NCI-H128 (cell line): Measurements from ENCODE around the gene VGLL3.

Experiments
- DNase-seq: peaks from one replicate; lab custom pipeline; 2025; ENCODE audit not compliant: unreplicated experiment; lab: John Stamatoyannopoulos, UW

The VGLL3 gene

DNA sequence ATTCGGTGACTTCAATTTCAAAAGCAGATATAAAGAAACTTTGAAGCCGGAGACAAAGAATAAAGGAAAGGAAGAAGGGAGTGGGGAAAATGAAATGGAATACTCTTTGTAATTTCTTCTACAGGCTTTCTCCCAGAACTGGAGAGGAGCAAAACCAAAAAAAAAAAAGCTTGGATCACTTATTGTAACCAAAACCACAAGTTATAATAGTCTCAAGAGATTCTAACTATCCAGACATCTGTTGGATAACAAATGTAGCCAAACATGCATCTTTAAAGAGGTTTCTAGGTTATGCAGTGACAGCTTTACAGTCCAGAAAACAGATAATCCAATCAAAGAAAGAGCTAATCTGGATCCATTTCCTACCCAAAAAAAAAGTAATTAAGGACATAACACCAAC, 36.2 kb downstream of the VGLL3 start:
- no peak for DNase-seq

- DNase-seq = no peak
Observed at GRCh38 chr3:86954226-86954625, 36.7 kb downstream of the VGLL3 start.

- DNase-seq = no peak
Observed at GRCh38 chr3:86951322-86951721, 39.6 kb downstream of the VGLL3 start.

DNA sequence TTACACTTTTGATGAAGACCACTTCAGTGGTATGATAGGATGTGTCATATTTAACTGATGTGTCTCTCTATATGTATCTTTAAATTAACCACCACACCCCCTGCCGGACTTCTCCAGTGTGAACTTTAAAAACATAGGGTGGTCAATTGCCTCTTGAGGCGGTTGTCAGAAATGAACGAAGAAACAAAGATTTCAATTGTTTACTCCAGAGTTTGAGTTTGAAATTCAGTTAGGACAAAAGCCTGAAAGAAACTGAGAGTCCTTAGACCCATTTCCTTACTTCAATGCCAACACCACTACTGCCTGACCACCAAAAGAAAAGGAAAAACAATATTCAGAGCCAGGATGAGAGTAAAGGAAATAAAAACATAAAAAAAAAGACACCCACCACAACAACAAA, 40.2 kb downstream of the VGLL3 start:
- no peak for DNase-seq

- no peak for DNase-seq
Observed at GRCh38 chr3:86949850-86950249, 41.1 kb downstream of the VGLL3 start.

DNA sequence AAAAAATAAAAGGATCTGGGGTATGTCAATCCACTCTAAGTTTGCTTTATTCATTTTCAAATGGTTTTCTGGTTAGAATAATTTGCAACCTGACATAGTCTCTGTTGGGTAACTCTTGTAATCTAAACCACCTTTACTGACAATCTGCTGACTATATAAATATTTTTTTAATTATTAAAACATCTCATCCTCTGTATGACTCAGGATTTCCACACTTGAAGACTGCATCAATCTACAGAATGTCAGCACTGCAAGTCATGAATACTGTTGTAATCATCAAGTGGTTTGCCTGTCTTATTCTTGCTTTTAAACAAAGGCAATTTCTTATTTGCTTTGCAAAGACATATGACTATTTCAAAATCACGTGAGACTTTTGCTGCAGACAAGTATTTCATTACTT, 42.1 kb downstream of the VGLL3 start:
- DNase-seq = no peak

DNA sequence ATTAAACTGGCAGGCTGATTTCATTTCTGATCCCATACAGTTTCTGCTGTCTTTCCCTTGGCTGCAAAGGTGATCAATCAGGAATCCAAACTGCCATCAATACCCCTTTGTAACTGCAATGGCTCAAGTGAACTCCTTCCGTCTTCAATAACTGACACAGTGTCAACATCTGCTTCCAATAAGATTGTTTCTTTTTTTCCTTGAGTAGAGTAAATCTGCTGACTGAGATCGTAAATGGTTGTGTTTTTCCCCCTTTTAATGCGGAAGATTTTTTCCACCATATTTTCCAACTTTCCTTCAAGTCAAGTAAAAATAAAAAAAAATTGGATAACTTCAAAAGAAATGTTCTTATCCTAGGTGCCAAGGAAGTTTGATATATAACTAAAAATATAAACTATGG, 48.7 kb downstream of the VGLL3 start:
- no peak for DNase-seq

GRCh38 chr3:86938416-86939105, 52.4 kb downstream of the VGLL3 start:
- DNase-seq = no peak

GRCh38 chr3:86937306-86937791, 53.6 kb downstream of the VGLL3 start:
- DNase-seq = no peak

DNA sequence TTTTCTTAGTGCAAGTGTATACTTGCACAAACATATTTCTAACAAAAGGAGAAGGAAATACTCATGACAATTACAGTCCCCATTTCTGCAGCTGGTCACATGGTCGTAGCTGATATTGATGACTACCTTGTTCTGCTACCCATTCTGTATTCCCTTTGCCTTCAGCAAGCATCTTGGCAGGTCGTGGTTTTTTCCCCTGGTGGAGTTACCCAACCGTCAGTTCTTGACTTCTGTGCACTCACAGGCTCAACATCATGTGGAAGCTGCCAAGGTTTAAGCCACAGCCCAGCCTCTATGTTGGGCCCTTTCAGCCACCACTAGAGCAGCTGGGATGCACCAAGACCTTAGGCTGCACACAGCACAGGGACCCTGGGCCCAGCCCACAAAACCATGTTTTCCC, 56.1 kb downstream of the VGLL3 start:
- no peak for DNase-seq

DNA sequence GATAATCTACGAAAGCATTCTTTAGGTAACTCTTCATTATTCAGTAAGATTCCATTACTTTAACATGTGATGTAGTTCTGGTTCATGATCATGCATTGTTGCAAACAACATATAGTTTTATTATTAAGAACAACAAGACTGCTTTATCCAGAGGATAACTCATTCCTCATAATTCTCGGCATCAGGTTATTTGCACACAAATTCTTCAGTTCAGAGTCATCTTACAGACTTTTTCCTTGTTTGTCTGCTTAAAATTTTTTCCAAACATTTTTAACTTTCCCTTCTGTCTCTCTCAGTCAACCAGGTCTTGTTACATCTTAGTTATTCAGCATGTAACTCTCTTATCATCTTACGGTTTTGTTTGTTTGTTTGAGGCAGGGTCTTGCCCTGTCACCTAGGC, 60.1 kb downstream of the VGLL3 start:
- no peak for DNase-seq

DNA sequence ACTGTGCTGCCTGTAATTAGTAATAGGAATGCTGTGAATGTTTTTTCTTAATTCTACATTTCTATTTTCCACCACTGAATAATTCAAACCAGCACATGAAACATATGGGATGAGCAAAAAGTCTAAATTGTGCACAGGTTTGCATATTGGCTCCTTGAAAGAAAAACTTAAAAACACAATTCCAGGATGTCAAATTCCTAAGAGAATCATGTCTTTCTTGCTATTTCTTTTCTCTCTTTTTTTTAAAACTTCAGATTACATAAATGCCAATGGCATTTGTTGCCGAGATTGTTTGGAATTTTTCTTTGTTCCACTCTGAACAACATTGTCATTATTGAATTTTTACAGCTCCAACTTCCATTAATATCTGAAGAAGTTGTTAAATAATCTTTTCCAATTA, 60.8 kb downstream of the VGLL3 start:
- no peak for DNase-seq

DNA sequence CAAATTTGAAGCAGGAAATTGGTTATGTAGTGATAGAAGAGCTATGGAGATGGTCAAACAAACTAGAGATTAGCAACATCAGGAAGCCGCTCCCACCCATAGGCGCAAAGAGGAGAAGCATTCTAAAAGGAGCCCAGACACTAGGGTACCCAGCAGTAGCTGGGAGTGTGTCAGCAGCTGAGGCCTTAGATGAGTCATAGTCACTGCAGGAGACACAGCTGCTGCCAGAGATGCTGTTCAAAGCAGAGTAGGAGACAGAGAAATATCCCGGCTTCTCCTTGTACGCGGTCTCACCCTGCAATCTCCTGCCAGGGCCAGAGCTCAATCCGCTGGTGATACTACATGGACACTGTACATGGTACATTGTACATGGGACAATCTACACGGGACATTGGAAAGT, 61.9 kb downstream of the VGLL3 start:
- DNase-seq = no peak

DNA sequence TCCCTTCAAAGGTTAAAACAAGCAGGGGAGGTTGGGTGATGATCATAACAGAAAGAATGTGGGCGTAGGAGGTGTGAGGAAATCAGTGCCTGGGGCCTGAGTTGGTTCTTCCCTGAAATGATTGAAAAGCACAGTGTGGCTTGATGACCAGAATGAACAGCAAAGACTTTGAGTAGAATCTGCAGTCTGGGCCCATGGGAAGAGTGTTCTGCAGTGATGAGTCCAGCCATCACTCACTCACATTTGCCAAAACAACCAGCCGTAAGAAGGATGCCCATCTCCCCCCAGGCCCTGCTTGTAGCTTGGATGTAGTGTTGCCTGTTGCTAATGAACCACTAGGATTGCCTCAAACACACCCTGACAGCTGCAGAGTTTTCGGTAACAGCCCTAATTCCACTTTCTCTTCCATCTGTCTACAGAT, 67.9 kb downstream of the VGLL3 start:
- no peak for DNase-seq

- no peak for DNase-seq
Observed at GRCh38 chr3:86921971-86922680, 68.8 kb downstream of the VGLL3 start.

DNA sequence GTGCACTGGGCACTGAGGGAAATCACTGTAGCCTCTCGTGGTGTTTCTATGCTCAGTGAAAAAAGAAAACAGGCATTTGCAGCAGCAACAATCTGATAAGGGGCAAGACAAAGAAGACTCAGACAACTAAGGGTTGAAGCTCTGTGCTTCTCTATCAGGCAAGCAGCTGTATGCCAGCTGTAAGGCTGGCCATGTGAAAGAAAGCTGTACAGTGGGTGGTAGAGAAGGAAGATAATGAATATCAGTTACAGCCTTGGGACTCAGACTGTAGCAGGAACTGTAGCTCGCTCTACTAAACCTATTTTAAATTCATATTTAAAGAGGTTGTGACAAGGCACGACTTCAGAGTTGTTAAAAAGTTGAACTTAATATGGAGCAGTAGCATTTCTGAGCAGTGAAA, 76.3 kb downstream of the VGLL3 start:
- no peak for DNase-seq

GRCh38 chr3:86913160-86913559, 77.8 kb downstream of the VGLL3 start:
- no peak for DNase-seq

GRCh38 chr3:86895202-86895601, 95.7 kb downstream of the VGLL3 start:
- no peak for DNase-seq

DNA sequence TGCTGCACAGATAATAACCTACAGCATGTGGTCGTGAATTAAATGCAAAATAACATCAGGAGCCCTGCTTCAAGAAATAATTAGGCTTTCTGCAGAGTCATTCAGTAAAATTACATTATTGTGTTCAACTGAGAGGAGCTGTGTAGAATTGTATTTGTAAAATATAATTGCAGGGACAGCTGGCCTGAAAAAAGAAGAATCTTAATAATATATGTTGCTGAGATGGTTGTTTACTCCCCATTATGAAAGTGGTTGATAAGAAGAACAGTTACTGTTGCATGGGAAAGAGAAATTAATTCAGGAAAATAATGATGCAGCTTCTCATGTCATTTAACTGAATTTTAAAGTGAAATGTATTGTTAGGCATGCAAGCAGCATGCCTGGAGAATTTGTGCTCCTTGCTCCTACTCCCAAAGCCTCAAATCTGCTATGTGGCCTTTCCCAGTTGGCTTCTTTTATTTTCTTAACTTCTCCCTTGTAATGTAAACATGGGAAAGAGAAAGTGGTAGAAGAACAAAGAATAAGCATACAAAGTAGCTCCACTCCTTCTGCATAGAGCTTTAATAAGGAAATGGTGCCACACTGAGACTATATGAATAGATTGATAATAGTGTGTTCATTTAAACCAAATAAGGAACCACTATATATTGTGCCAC, 100.1 kb downstream of the VGLL3 start:
- DNase-seq = no peak
